ENCODE results near the gene TMSB10. TPM values are rescaled to one million over a fixed set of nuclear protein-coding genes. Genes with fewer than 3 reads are reported as not detected.
A peak's percentile ranks its signal among the peaks of the same experiment; 100 is the strongest.

Gene TMSB10
- polyA plus RNA-seq, 6 donors from 2014 or later, result 5,825 to 8,742 (median 6,750) TPM

DNA sequence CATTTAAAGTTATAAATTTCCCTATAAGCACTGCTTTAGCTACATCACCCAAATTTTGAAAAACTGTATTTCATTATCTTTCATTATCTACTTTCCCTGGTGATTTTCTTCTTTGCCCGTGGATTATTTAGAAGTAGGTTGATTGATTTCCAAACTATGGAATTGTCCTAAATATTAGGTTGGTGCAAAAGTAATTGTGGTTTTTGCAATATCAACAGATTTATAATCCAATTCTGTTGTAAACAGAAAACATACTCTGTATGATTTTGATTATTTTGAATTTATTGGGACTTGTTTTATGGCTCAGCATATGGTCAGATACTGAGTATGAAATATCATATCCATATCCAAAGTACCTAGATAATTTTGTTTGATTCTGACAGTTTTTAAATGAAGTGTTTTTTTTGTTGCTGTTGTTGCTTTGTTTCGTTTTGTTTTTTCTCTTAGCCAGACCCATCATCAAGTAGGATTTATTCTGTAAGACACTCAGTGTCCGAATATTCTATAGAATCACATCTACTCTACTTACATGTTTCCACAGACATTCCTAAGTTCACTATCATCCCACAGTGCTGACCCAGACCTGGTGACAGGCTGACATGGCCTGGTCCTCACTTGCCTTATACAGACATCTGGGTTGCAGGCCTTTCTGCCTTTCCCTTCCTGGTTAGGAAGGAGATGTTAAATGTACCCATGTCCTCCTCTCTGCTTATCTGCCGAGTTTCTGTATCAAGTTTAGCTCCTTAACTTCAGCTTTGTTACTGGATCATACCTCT lies 22.5 kb upstream of the TMSB10 start:
- no peak for DNase-seq
- Mint-ChIP-seq H3K4me1 (peaks cover 43 to 56% (median 53%) of the 10 kb centered on the region in 3 donors), H3K36me3 (no peaks in the 10 kb centered on the region), H3K9me3 (no peaks in the 10 kb centered on the region), H3K4me3 (peak overlapping the region in 7 of 8 donors; percentile 13 to 95 (median 89)), H3K27ac (peak overlapping the region in 4 of 6 donors; percentile 57 to 98 (median 91)), H3K27me3 (no peaks in the 10 kb centered on the region)
- ATAC-seq (ENCODE audit: low read depth in 2 of 2), result no peak

- DNase-seq, result no peak
- peak overlapping the region in 1 of 8 donors; percentile 46 for H3K4me3 Mint-ChIP-seq
- no peaks in the 10 kb centered on the region for H3K9me3 Mint-ChIP-seq
- no peak for ATAC-seq (ENCODE audit: low read depth in 2 of 2)
- no peaks in the 10 kb centered on the region for H3K36me3 Mint-ChIP-seq
- H3K27me3 Mint-ChIP-seq, result no peaks in the 10 kb centered on the region
- peak overlapping the region in 1 of 6 donors; percentile 6 for H3K27ac Mint-ChIP-seq
- peaks cover 46 to 62% (median 56%) of the 10 kb centered on the region in 3 donors for H3K4me1 Mint-ChIP-seq
These were observed 21.0 kb upstream of the TMSB10 start for GRCh38 chr2:84884449-84884848.

DNA sequence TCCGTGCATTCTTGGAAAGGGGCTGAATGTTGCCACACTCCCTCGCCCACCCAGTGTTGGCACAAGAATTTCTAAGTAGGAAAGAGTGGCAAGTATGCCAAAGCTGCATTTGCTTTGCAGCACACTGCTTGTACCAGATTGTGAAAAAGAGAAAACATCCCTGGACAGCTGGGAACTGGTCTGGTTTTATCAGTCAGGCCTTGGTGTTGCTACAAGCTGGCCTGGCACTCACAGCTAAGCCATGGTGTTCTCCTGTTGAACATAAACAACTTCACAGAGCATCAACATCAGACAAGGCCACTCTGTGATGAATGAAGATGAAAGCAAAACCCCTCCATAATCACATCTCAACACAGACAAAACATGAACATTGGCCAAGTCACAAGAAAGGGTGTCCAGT lies 20.3 kb upstream of the TMSB10 start:
- H3K4me1 Mint-ChIP-seq, result peaks cover 39 to 61% (median 54%) of the 10 kb centered on the region in 3 donors

DNA sequence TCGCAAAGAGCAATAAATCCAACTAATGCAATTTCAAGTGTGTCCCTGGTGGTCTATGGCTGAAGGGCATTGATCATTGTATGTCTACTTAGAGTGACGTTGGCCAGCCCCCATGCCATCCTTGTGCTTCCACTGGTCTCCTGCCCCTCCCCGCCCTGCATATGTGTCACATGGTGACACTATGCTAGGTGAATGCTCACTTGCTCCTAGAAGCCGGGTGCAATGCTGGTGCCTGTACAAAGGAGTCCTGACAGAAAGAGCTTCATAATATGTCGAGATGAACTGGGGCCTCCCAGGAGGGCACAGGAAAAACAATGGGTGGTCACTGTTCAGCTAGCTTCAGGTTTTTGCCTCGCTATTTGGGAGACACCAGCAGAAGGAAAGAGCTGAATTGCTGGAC lies 18.7 kb upstream of the TMSB10 start:
- Mint-ChIP-seq H3K9me3 (no peaks in the 10 kb centered on the region), H3K4me1 (peaks cover 25 to 51% (median 46%) of the 10 kb centered on the region in 3 donors), H3K4me3 (no peak overlapping the region), H3K27ac (peak overlapping the region in 4 of 6 donors; percentile 63 to 91 (median 86)), H3K27me3 (no peaks in the 10 kb centered on the region), H3K36me3 (no peaks in the 10 kb centered on the region)
- ATAC-seq (ENCODE audit: low read depth in 2 of 2) (no peak), DNase-seq (no peak)

More for the DNA sequence above, 20.3 kb upstream of the TMSB10 start:
- Mint-ChIP-seq H3K36me3 (no peaks in the 10 kb centered on the region), H3K4me3 (no peak overlapping the region), H3K9me3 (no peaks in the 10 kb centered on the region), H3K27ac (no peak overlapping the region), H3K27me3 (no peaks in the 10 kb centered on the region)
- DNase-seq (no peak), ATAC-seq (ENCODE audit: low read depth in 2 of 2) (no peak)

DNA sequence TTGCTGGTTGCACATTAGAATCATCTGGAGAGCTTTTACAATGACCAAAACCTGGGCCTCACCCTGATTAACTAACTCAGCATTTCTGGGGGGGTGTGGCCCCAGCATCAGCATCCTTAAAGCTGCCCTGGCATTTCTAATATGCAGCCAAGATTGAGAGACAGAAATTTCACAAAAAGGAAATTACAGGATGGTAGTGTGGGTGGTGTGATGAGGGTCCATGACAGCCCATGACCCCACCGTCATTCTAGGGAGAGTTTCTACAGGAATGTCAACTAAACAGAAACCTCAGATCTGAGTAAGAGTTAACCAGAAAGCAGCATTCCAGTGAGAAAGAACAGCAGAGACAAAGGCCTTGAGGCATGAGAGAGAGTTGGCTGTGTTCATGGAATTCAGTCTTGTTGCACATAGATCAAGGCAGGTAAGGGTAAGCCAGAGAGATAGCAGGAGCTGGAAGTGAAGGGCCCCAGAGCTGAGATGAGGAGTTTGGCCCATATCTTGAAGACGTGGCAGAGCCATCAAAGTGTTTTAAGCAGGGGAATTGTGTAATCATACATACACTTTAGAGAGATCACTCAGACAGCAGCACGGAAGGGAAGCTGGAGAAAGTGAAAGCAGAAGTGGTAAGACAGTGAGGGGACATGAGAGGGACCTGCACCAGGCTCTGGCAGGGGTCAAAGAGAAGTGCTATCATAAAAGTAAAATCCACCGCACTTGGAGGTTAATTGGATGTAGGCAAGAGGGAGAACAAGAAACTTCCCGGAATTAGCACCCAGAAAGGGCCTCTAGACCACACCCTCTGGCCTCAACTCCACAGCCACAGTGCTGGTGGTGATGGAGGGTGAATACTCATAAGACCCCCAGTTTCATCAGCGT lies 16.8 kb upstream of the TMSB10 start:
- Mint-ChIP-seq H3K4me1 (peaks cover 17 to 42% (median 32%) of the 10 kb centered on the region in 3 donors), H3K27ac (peak overlapping the region; percentile 88 to 98 (median 96)), H3K36me3 (no peaks in the 10 kb centered on the region), H3K9me3 (no peaks in the 10 kb centered on the region), H3K27me3 (no peaks in the 10 kb centered on the region), H3K4me3 (peak overlapping the region; percentile 46 to 86 (median 70))
- peak; percentile 74 for DNase-seq
- peak; percentile 100 for ATAC-seq (ENCODE audit: low read depth in 2 of 2)

DNA sequence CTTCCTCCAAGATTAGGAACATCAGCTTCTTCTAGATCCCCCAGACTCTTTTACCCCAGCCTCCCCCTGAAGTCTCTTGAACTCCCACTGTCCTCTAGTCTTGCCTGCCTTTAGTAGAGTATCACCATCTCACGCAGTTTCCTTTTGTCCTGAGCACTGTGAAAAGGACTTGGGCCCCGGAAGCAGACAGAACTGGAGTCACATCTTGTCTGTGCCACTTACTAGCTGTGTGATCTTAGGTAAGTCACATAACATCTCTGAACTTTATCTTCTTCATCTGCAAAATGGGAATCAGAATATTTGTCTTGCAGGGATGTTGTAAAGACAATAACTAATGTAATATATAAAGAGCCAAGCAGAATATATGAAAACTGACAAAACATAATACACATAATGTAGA lies 16.1 kb upstream of the TMSB10 start:
- Mint-ChIP-seq H3K9me3 (no peaks in the 10 kb centered on the region), H3K4me3 (peak overlapping the region in 7 of 8 donors; percentile 59 to 86 (median 68)), H3K36me3 (no peaks in the 10 kb centered on the region), H3K27me3 (no peaks in the 10 kb centered on the region), H3K27ac (peak overlapping the region; percentile 59 to 98 (median 94)), H3K4me1 (peaks cover 21 to 48% (median 39%) of the 10 kb centered on the region in 3 donors)
- ATAC-seq (ENCODE audit: low read depth in 2 of 2), result no peak
- no peak for DNase-seq

DNA sequence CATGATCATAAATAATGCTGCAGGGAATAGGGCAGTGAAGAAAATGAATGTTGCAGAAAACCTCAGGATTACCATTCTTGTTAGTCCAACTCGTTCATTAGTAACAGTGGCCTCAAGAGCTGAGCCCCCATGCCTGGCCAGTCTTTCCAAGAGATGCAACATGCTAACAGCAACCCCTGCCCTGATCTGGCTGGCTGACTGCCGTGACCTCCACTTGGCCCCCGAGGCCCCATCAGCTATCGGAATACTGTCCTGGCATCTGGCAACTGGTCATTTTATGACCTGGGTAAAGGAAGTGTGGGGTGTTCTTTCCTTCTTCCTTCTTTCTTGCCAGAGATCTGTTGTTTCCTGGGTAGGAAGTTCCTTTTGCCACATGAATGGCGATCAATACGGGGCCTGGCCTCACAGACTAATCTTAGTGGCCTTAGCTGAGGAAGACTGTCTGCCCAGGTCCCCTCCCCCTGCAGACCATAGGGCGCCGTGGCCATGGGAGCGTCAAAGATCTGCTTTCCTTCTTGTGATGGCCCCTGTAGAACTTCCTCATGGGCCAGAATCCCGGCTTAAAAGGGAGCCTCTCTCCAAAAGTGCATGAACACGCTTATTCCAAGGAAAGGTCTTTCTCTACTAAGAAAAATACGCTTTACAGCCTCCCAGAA lies 14.0 kb upstream of the TMSB10 start:
- Mint-ChIP-seq H3K4me1 (peaks cover 36 to 66% (median 55%) of the 10 kb centered on the region in 3 donors), H3K27me3 (no peaks in the 10 kb centered on the region), H3K27ac (peak overlapping the region in 1 of 6 donors; percentile 38), H3K4me3 (peak overlapping the region in 1 of 8 donors; percentile 9), H3K36me3 (no peaks in the 10 kb centered on the region), H3K9me3 (no peaks in the 10 kb centered on the region)
- DNase-seq, result no peak
- no peak for ATAC-seq (ENCODE audit: low read depth in 2 of 2)

DNA sequence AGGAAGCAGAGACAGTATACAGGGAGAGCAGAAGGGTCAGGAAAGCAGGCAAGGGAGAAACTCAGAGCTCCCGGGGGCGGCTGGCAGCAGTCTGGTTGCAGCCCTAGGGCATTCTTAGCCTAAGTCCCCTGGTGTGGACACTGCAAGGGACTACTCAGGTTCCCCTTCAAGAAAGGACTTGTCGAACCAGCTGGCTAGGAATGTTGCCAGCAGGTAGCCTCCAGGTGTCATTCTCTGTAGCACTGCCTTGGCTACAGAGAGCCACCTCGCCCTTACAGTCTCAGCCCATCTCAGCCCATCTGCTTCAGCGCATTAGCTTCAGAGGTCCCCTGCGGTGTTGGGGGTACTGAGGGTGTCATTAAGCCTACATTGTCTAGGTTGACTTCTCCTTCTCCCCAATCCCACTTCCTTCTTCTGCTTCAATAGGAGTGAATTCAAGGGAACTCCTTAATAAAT lies 11.3 kb upstream of the TMSB10 start:
- peak; percentile 29 to 47 for ATAC-seq (ENCODE audit: low read depth in 2 of 2)
- H3K9me3 Mint-ChIP-seq, result no peaks in the 10 kb centered on the region
- no peaks in the 10 kb centered on the region for H3K27me3 Mint-ChIP-seq
- H3K4me3 Mint-ChIP-seq, result peak overlapping the region; percentile 30 to 91 (median 82)
- H3K4me1 Mint-ChIP-seq, result peaks cover 36 to 62% (median 54%) of the 10 kb centered on the region in 3 donors
- H3K27ac Mint-ChIP-seq, result peak overlapping the region; percentile 36 to 95 (median 92)
- no peak for DNase-seq
- no peaks in the 10 kb centered on the region for H3K36me3 Mint-ChIP-seq

DNA sequence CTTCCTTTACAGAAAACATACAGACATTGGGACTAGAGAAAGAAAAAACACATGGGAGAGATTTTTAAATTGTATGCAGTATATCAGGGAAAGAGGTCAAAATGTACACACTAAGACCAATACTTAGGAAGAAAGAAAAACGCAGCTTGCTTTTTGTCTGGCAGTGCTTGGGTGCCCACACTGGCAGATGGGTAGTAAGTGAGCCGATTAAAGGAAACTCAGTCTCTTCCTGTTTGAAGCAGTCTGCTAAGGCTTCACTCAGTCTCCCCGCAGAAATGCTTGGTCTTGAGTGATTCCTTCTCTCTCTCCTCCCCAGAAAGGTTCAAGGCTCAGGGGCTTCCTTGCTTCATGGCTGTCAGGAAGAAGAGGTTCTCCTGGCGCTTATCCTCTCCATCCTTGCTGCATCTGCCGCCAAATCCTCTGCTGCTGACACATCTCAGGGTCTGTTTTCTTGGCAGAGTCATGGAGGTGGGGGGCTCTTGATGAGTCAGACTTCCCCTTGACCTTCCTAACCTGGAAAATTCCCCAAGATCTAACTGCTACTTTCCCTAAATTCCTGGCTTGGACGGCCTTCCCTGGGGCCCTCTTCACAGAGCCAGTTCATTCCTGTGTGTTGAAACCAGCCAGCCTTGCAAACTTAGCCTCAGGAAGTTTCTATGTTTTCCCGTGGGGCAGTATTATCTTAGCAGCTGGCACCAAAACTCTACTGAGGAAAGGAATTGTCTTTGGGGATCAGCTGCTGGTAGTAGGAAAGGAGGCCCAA lies 10.5 kb upstream of the TMSB10 start:
- ATAC-seq (ENCODE audit: low read depth in 2 of 2), result peak; percentile 78 to 81
- Mint-ChIP-seq H3K4me1 (peaks cover 36 to 62% (median 51%) of the 10 kb centered on the region in 3 donors), H3K27me3 (no peaks in the 10 kb centered on the region), H3K9me3 (no peaks in the 10 kb centered on the region), H3K27ac (peak overlapping the region; percentile 36 to 94 (median 88)), H3K36me3 (no peaks in the 10 kb centered on the region), H3K4me3 (peak overlapping the region; percentile 30 to 91 (median 82))
- peak; percentile 61 for DNase-seq

- Mint-ChIP-seq H3K4me1 (peaks cover 40 to 67% (median 60%) of the 10 kb centered on the region in 3 donors), H3K9me3 (no peaks in the 10 kb centered on the region), H3K36me3 (no peaks in the 10 kb centered on the region), H3K27ac (peak overlapping the region in 3 of 6 donors; percentile 5 to 66 (median 22)), H3K4me3 (peak overlapping the region in 1 of 8 donors; percentile 24), H3K27me3 (no peaks in the 10 kb centered on the region)
- DNase-seq, result no peak
- no peak for ATAC-seq (ENCODE audit: low read depth in 2 of 2)
These were observed 8.9 kb upstream of the TMSB10 start for GRCh38 chr2:84896567-84896966.

GRCh38 chr2:84897773-84898172 lies 7.7 kb upstream of the TMSB10 start:
- H3K27ac Mint-ChIP-seq, result peak overlapping the region in 5 of 6 donors; percentile 59 to 92 (median 90)
- ATAC-seq (ENCODE audit: low read depth in 2 of 2), result no peak
- DNase-seq, result no peak

More at GRCh38 chr2:84897773-84898172, 7.7 kb upstream of the TMSB10 start:
- Mint-ChIP-seq H3K36me3 (no peaks in the 10 kb centered on the region), H3K9me3 (no peaks in the 10 kb centered on the region), H3K4me3 (peak overlapping the region in 2 of 8 donors; percentile 8 to 58), H3K4me1 (peaks cover 40 to 65% (median 65%) of the 10 kb centered on the region in 3 donors), H3K27me3 (no peaks in the 10 kb centered on the region)

All from naive B cell (primary cell).